GM23248 (cell line): ENCODE results near the gene STXBP3.

Experiments used
- EZH2 ChIP-seq: fragments of 200-600 bp; sonication (generic); IDR thresholded peaks from 2 replicates; pipeline ENCODE4 v1.6.1; 2018; ENCODE audit warnings: antibody characterized with exemption, mild to moderate bottlenecking; ENCODE audit not compliant: insufficient read depth, poor library complexity, severe bottlenecking
- EZH2phosphoT487 ChIP-seq: fragments of 200-600 bp; sonication (generic); IDR thresholded peaks from 2 replicates; pipeline ENCODE4 v1.6.1; 2018; ENCODE audit warnings: antibody characterized with exemption, moderate library complexity, mild to moderate bottlenecking, low read depth; ENCODE audit not compliant: insufficient read depth

- TF ChIP-seq EZH2phosphoT487, result no peak
- TF ChIP-seq EZH2, result no peak
Observed at GRCh38 chr1:108799001-108799400, 52.5 kb downstream of the STXBP3 start.
